OCI-LY1 (cell line): ENCODE measurements around the gene KAT7.

Source experiments
- H2AFZ ChIP-seq: fragments of 200-600 bp; sonication (generic), shearing (Covaris generic); 2 replicates; pipeline ENCODE4 v1.6.0; 2014; ENCODE audit warnings: antibody characterized with exemption, mild to moderate bottlenecking, low read length
- H3F3A ChIP-seq: fragments of 200-600 bp; sonication (generic), shearing (Covaris generic); 2 replicates; pipeline ENCODE4 v1.6.0; 2014; ENCODE audit warnings: mild to moderate bottlenecking, antibody characterized with exemption, low read length, moderate library complexity; ENCODE audit not compliant: insufficient read depth
- H3K27ac ChIP-seq: fragments of 200-600 bp; sonication (generic); 2 replicates; pipeline ENCODE4 v1.5.1; 2014; ENCODE audit warnings: low read length, mixed run types, mild to moderate bottlenecking, low read depth; ENCODE audit not compliant: poor library complexity, severe bottlenecking
- H3K27me3 ChIP-seq: fragments of 200-600 bp; sonication (generic); 2 replicates; pipeline ENCODE4 v1.6.0; 2014; ENCODE audit warnings: antibody characterized with exemption, mild to moderate bottlenecking, low read length, moderate library complexity; ENCODE audit not compliant: insufficient read depth
- H3K36me3 ChIP-seq: fragments of 200-600 bp; sonication (generic); 2 replicates; pipeline ENCODE4 v1.6.1; 2014; ENCODE audit warnings: mild to moderate bottlenecking, antibody characterized with exemption, low read length, moderate library complexity, mixed read lengths; ENCODE audit not compliant: insufficient read depth
- H3K4me1 ChIP-seq: fragments of 200-600 bp; sonication (generic); 2 replicates; pipeline ENCODE4 v1.5.1; 2014; ENCODE audit warnings: mild to moderate bottlenecking, low read length, moderate library complexity; ENCODE audit not compliant: insufficient read depth, severe bottlenecking
- H3K4me2 ChIP-seq: fragments of 200-600 bp; sonication (generic), shearing (Covaris generic); 2 replicates; pipeline ENCODE4 v1.6.1; 2014; ENCODE audit warnings: low read length
- H3K4me3 ChIP-seq: fragments of 200-600 bp; sonication (generic); 2 replicates; pipeline ENCODE4 v1.5.1; 2014; ENCODE audit warnings: low read length, low read depth, mild to moderate bottlenecking, mixed read lengths; ENCODE audit not compliant: poor library complexity, severe bottlenecking
- H3K79me2 ChIP-seq: fragments of 200-600 bp; shearing (Covaris generic); 2 replicates; pipeline ENCODE4 v1.6.1; 2016; ENCODE audit warnings: mixed run types, low read length, mixed read lengths; ENCODE audit not compliant: insufficient read depth
- H3K9ac ChIP-seq: fragments of 200-600 bp; sonication (generic), shearing (Covaris generic); 2 replicates; pipeline ENCODE4 v1.6.1; 2014; ENCODE audit warnings: mild to moderate bottlenecking, low read length, mixed read lengths
- H3K9me2 ChIP-seq: fragments of 200-600 bp; sonication (generic), shearing (Covaris generic); 2 replicates; pipeline ENCODE4 v1.6.1; 2014; ENCODE audit warnings: low read depth, mild to moderate bottlenecking, low read length, mixed read lengths
- H3K9me3 ChIP-seq: fragments of 200-600 bp; shearing (Covaris generic); 2 replicates; pipeline ENCODE4 v1.6.1; 2014; ENCODE audit warnings: low read length, mixed read lengths
- H4K20me1 ChIP-seq: fragments of 200-600 bp; sonication (generic), shearing (Covaris generic); 2 replicates; pipeline ENCODE4 v1.6.0; 2016; ENCODE audit warnings: mild to moderate bottlenecking, low read length; ENCODE audit not compliant: insufficient read depth
- CTCF ChIP-seq: fragments of 200-600 bp; sonication (generic), shearing (Covaris generic); IDR thresholded peaks from 2 replicates; pipeline ENCODE4 v1.5.1; 2017; ENCODE audit warnings: mild to moderate bottlenecking, antibody characterized with exemption, low read length, moderate library complexity, mixed read lengths
- EZH2 ChIP-seq: fragments of 200-600 bp; sonication (generic), shearing (Covaris generic); IDR thresholded peaks from 2 replicates; pipeline ENCODE4 v1.8.0; 2017; ENCODE audit warnings: borderline replicate concordance, mixed run types, mild to moderate bottlenecking, antibody characterized with exemption, low read length, moderate library complexity, mixed read lengths

Gene KAT7

GRCh38 chr17:49882434-49882833 is 94.0 kb downstream of the KAT7 start:
- Histone ChIP-seq H3K9me2 (no peaks in the 10 kb centered on the region), H3K4me1 (no peaks in the 10 kb centered on the region), H3K4me3 (no peak overlapping the region), H3K9ac (no peak overlapping the region), H3F3A (no peaks in the 10 kb centered on the region), H3K36me3 (no peaks in the 10 kb centered on the region), H3K79me2 (no peaks in the 10 kb centered on the region), H3K9me3 (no peaks in the 10 kb centered on the region), H2AFZ (no peak overlapping the region), H3K27ac (no peak overlapping the region), H3K27me3 (0 out of 2 replicates have a peak, but pooled peaks cover 9% of the 10 kb centered on the region), H3K4me2 (no peak overlapping the region), H4K20me1 (no peaks in the 10 kb centered on the region)
- TF ChIP-seq CTCF (no peak), EZH2 (no peak)
